Suprapubic skin (tissue), 4 donors: ENCODE data around the gene SFSWAP.

Experiments
- EP300 ChIP-seq: sonication (generic); formaldehyde crosslinking; IDR thresholded peaks from one replicate; pipeline ENCODE4 v1.6.1; 2017; ENCODE audit warnings: antibody characterized with exemption
- POLR2AphosphoS5 ChIP-seq, 3 donors: sonication (generic); formaldehyde crosslinking; IDR thresholded peaks; one replicate each; pipeline ENCODE4 v1.6.1; 2017; ENCODE audit warnings: antibody characterized with exemption in 3 of 3
- TF ChIP-seq, protein P1 (sequence below), 2 donors: fragments of 200-600 bp in 1 of 2; fragments of 450-650 bp in 1 of 2; sonication (generic) in 1 of 2; IDR thresholded peaks; one replicate each; pipeline ENCODE4 v1.5.1; 2016 to 2019; ENCODE audit warnings: antibody characterized with exemption in 2 of 2, mild to moderate bottlenecking in 1 of 2, moderate library complexity in 1 of 2

DNA sequence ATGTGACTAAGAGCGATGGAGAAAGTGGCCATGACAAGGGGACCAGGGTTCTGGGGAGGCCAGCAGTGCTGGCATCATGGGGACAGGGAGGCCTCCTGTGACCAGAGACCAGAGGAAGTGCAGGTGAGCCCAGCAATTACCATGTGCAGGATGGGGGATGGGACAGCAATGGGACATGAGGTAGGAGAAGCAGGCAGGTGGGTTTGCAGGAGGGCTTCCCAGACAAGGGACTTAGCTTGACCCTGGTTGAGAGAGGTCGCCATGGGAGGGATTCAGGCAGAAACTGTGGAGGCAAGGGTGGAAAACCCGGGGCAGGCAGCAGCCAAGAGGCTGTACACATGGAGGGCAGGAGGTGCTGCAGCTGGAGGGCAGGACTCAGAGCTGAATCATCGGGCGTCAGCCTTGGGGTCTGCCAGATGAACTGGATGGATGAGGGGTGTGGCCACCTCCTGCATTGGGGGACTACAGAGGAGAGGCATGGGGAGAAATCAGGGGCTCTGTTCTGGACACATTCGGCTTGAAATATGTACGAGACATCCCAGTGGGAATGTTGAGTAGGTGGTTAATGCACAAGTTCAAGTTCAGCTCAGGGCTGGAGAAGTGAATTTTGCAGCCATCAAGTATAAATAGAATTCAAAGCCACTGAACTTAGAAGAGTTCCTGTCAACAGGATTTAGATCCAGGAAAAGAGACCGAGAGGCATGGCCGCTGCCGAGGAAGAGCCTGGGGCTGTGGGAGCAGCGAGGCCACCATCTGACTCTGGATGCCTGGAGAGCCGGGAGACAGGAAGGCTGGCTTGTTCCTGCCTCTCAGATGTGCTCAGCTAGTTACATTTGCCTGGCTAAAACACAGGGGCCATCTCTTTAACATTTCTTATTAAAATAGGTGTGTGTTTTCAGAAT, 36.6 kb downstream of the SFSWAP start:
- TF ChIP-seq POLR2AphosphoS5 (IDR thresholded peaks at IDR 0.05) (no peak), EP300 (no peak)
- TF ChIP-seq, protein P1, sequence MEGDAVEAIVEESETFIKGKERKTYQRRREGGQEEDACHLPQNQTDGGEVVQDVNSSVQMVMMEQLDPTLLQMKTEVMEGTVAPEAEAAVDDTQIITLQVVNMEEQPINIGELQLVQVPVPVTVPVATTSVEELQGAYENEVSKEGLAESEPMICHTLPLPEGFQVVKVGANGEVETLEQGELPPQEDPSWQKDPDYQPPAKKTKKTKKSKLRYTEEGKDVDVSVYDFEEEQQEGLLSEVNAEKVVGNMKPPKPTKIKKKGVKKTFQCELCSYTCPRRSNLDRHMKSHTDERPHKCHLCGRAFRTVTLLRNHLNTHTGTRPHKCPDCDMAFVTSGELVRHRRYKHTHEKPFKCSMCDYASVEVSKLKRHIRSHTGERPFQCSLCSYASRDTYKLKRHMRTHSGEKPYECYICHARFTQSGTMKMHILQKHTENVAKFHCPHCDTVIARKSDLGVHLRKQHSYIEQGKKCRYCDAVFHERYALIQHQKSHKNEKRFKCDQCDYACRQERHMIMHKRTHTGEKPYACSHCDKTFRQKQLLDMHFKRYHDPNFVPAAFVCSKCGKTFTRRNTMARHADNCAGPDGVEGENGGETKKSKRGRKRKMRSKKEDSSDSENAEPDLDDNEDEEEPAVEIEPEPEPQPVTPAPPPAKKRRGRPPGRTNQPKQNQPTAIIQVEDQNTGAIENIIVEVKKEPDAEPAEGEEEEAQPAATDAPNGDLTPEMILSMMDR (IDR thresholded peaks at IDR 0.05): no peak
